A549 (cell line): ENCODE results near the gene NIN. TPM values are rescaled to one million over a fixed set of nuclear protein-coding genes. Genes with fewer than 3 reads are reported as not detected.

ENCODE experiments used
- ATAC-seq, 2 experiments: fragments of 200-7000 bp in 1 of 2; fragments of >200 bp in 1 of 2; cut with Nextera tagmentation in 1 of 2; cut with Tn5 transposase in 1 of 2; 3 replicates each; pipeline versions ENCODE4 v1.8.0 to v1.9.1; 2018 to 2020; ENCODE audit warnings: mild to moderate bottlenecking in 1 of 2, moderate library complexity in 1 of 2
- CTCF ChIA-PET: fragments of 300-600 bp; sonication (Branson Sonifier 250); formaldehyde crosslinking; extraction: SDS; loops from one replicate; lab custom pipeline; 2021; ENCODE audit warnings: antibody characterized with exemption, inconsistent platforms; lab: Yijun Ruan, JAX
- POLR2A ChIA-PET: fragments of 350-600 bp; formaldehyde crosslinking; extraction: SDS; loops from one replicate; lab custom pipeline; 2021; ENCODE audit warnings: antibody characterized with exemption, inconsistent platforms; lab: Yijun Ruan, JAX
- DNase-seq, 2 experiments: peaks; one replicate each; pipeline versions ENCODE4 v3.0.0 to v3.0.0-alpha.2; 2011 to 2016; ENCODE audit warnings: low read depth in 1 of 2, low spot score in 1 of 2
- FAIRE-seq: peaks from 2 replicates; lab custom pipeline; 2011; peaks lifted over from hg19 to GRCh38; lab: Jason Lieb, UNC
- H3K27ac ChIP-seq, 2 experiments: fragments of >200 bp; sonication (Bioruptor Twin); formaldehyde crosslinking; 3 replicates each; pipeline ENCODE4 v1.5.1; 2016 to 2017
- H3K4me1 ChIP-seq: fragments of >200 bp; sonication (Bioruptor Twin); formaldehyde crosslinking; 3 replicates; pipeline ENCODE4 v1.6.1; 2016
- H3K4me2 ChIP-seq: fragments of >200 bp; sonication (Bioruptor Twin); formaldehyde crosslinking; 3 replicates; pipeline ENCODE4 v1.6.1; 2016
- H3K4me3 ChIP-seq: fragments of >200 bp; sonication (Bioruptor Twin); formaldehyde crosslinking; 3 replicates; pipeline ENCODE4 v1.5.1; 2016
- H3K9me3 ChIP-seq: fragments of >200 bp; sonication (Bioruptor Twin); formaldehyde crosslinking; 3 replicates; pipeline ENCODE4 v1.6.1; 2016
- BCL3 ChIP-seq: fragments of >200 bp; sonication (Bioruptor Twin); formaldehyde crosslinking; IDR thresholded peaks from 3 replicates; pipeline ENCODE4 v1.6.1; 2016
- CHD4 ChIP-seq: fragments of 200-600 bp; sonication (generic); IDR thresholded peaks from 2 replicates; pipeline ENCODE4 v1.6.1; 2016; ENCODE audit warnings: antibody characterized with exemption, mild to moderate bottlenecking, borderline replicate concordance
- EHF ChIP-seq: fragments of 250-450 bp; sonication (Bioruptor Pico); IDR thresholded peaks from 2 replicates; pipeline ENCODE4 v1.5.0; 2020; ENCODE audit warnings: mild to moderate bottlenecking
- ELK1 ChIP-seq: fragments of 150-350 bp; IDR thresholded peaks from 2 replicates; pipeline ENCODE4 v1.6.1; 2014; ENCODE audit warnings: low read depth, mild to moderate bottlenecking, low read length
- EP300 ChIP-seq, 2 experiments: fragments of >200 bp; sonication (Bioruptor Twin); formaldehyde crosslinking; IDR thresholded peaks; 2 replicates in 1 of 2; 3 replicates in 1 of 2; pipeline ENCODE4 v1.6.1; 2016 to 2017
- ESRRA ChIP-seq: fragments of 150-350 bp; IDR thresholded peaks from 2 replicates; pipeline ENCODE4 v1.6.1; 2014; ENCODE audit warnings: mild to moderate bottlenecking, low read length, borderline replicate concordance
- FOSB ChIP-seq: fragments of 250-450 bp; sonication (Bioruptor Pico); IDR thresholded peaks from 2 replicates; pipeline ENCODE4 v1.5.0; 2020; ENCODE audit warnings: mild to moderate bottlenecking, moderate library complexity
- FOSL2 ChIP-seq, 2 experiments: fragments of 450-650 bp in 1 of 2; fragments of >200 bp in 1 of 2; sonication (Bioruptor Twin) in 1 of 2; formaldehyde crosslinking; IDR thresholded peaks; 2 replicates each; pipeline versions ENCODE4 v1.5.0 to v1.6.1; 2016 to 2020; ENCODE audit warnings: mild to moderate bottlenecking in 1 of 2, moderate library complexity in 1 of 2
- GATA3 ChIP-seq: IDR thresholded peaks from 2 replicates; pipeline ENCODE4 v1.6.1; 2012; ENCODE audit warnings: borderline replicate concordance
- HES2 ChIP-seq: fragments of >200 bp; sonication (Bioruptor Twin); formaldehyde crosslinking; IDR thresholded peaks from 2 replicates; pipeline ENCODE4 v1.6.1; 2016
- HEYL ChIP-seq: fragments of 250-450 bp; sonication (Bioruptor Pico); IDR thresholded peaks from 2 replicates; pipeline ENCODE4 v1.8.0; 2021; ENCODE audit warnings: mild to moderate bottlenecking, moderate library complexity
- HMGXB4 ChIP-seq: fragments of 250-450 bp; sonication (Bioruptor Pico); IDR thresholded peaks from 2 replicates; pipeline ENCODE4 v1.5.0; 2021; ENCODE audit warnings: mild to moderate bottlenecking, moderate library complexity, borderline replicate concordance
- JUNB ChIP-seq: fragments of >200 bp; sonication (Bioruptor Twin); formaldehyde crosslinking; IDR thresholded peaks from 2 replicates; pipeline ENCODE4 v1.6.1; 2016
- MAFK ChIP-seq: fragments of 450-650 bp; IDR thresholded peaks from 2 replicates; pipeline ENCODE4 v1.6.1; 2014; ENCODE audit not compliant: partially characterized antibody
- MAX ChIP-seq: IDR thresholded peaks from 2 replicates; pipeline ENCODE4 v1.6.1; 2012
- MAZ ChIP-seq: fragments of 150-350 bp; IDR thresholded peaks from 2 replicates; pipeline ENCODE4 v1.6.1; 2014; ENCODE audit warnings: antibody characterized with exemption, low read depth, low read length, borderline replicate concordance
- MYC ChIP-seq: IDR thresholded peaks from 2 replicates; pipeline ENCODE4 v1.6.1; 2012; ENCODE audit warnings: mild to moderate bottlenecking, inconsistent platforms, low read length, improper control_type of control experiment, borderline replicate concordance
- NFE2L2 ChIP-seq: fragments of 150-350 bp; conservative IDR thresholded peaks from 2 replicates; pipeline ENCODE4 v1.6.1; 2014; ENCODE audit warnings: low read length
- NPAS2 ChIP-seq: fragments of 250-450 bp; sonication (Bioruptor Pico); IDR thresholded peaks from 2 replicates; pipeline ENCODE4 v1.8.0; 2022; ENCODE audit warnings: mild to moderate bottlenecking, moderate library complexity, borderline replicate concordance
- NR3C1 ChIP-seq: fragments of >200 bp; sonication (Bioruptor Twin); formaldehyde crosslinking; IDR thresholded peaks from 3 replicates; pipeline ENCODE4 v1.6.1; 2017
- PHF8 ChIP-seq: fragments of 200-600 bp; sonication (generic); IDR thresholded peaks from 2 replicates; pipeline ENCODE4 v1.6.1; 2016; ENCODE audit warnings: low read depth, mild to moderate bottlenecking, antibody characterized with exemption, moderate library complexity, borderline replicate concordance
- POLR2A ChIP-seq: IDR thresholded peaks from 2 replicates; pipeline ENCODE4 v1.6.1; 2012; ENCODE audit warnings: mild to moderate bottlenecking, low read length
- RNF2 ChIP-seq: fragments of 200-600 bp; sonication (generic); IDR thresholded peaks from 2 replicates; pipeline ENCODE4 v1.6.1; 2016; ENCODE audit warnings: low read depth, mild to moderate bottlenecking, antibody characterized with exemption, moderate library complexity, borderline replicate concordance
- SMC3 ChIP-seq: fragments of >200 bp; sonication (Bioruptor Twin); formaldehyde crosslinking; IDR thresholded peaks from 3 replicates; pipeline ENCODE4 v1.6.1; 2018; ENCODE audit warnings: inconsistent platforms
- SREBF2 ChIP-seq: fragments of 450-650 bp; IDR thresholded peaks from 2 replicates; pipeline ENCODE4 v1.6.1; 2014; ENCODE audit warnings: mild to moderate bottlenecking, moderate library complexity
- TP53 ChIP-seq: fragments of 250-450 bp; sonication (Bioruptor Pico); IDR thresholded peaks from 2 replicates; pipeline ENCODE4 v1.5.0; 2021; ENCODE audit warnings: mild to moderate bottlenecking, moderate library complexity
- USF2 ChIP-seq: fragments of 450-650 bp; IDR thresholded peaks from 2 replicates; pipeline ENCODE4 v1.6.1; 2014; ENCODE audit warnings: antibody characterized with exemption
- ZSCAN20 ChIP-seq: fragments of 250-450 bp; sonication (Bioruptor Pico); IDR thresholded peaks from 2 replicates; pipeline ENCODE4 v1.8.0; 2022; ENCODE audit warnings: mild to moderate bottlenecking, moderate library complexity
- WGBS: methylation state at CpG from one replicate; pipeline ENCODE4 v1.1.6; 2017; ENCODE audit errors: missing lambda C conversion rate; 5-methylcytosine and 5-hydroxymethylcytosine counted together
- polyA plus RNA-seq, 4 experiments: library from polyadenylated mRNA; depleted of rRNA in 3 of 4; stranded (reverse); fragments of >200 nt; fragmentation: RNase III in 1 of 4; extraction: RNeasy Plus Mini Kit Qiagen cat#74134 plus additional on column Dnase treatment in 1 of 4; gene quantifications; 2 replicates in 3 of 4; 3 replicates in 1 of 4; pipeline ENCODE4 v1.2.3, GENCODE V29; 2011 to 2017

Gene NIN
- polyA plus RNA-seq, 2 of the 4 experiments (the other 2 are of a cell fraction): 12.4 to 19.5 TPM

- Histone ChIP-seq H3K27ac (no peak overlapping the region), H3K4me3 (no peak overlapping the region), H3K4me1 (peaks cover 9% of the 10 kb centered on the region), H3K9me3 (peaks cover 8% of the 10 kb centered on the region; the same call in 2 of the 3 replicates), H3K4me2 (no peak overlapping the region)
- DNase-seq (no peak), ATAC-seq (no peak), FAIRE-seq (no peak)
- WGBS: 91% methylated on average over 3 of the region's 3 CpGs
- TF ChIP-seq SMC3 (no peak), BCL3 (no peak), NR3C1 (no peak), TP53 (CRISPR knock-in tag) (no peak), CHD4 (no peak), ZSCAN20 (CRISPR knock-in tag) (no peak), FOSL2 (IDR thresholded peaks at IDR 0.05) (no peak), FOSL2 (CRISPR knock-in tag; IDR thresholded peaks at IDR 0.05) (no peak), USF2 (no peak), ESRRA (no peak), NPAS2 (CRISPR knock-in tag) (no peak), MAZ (no peak), POLR2A (no peak)
- POLR2A ChIA-PET: no interaction called here
- CTCF ChIA-PET: no interaction called here
Measured at GRCh38 chr14:50814161-50814560, 16.8 kb downstream of the NIN start.

GRCh38 chr14:50813544-50813863 lies 17.5 kb downstream of the NIN start:
- ATAC-seq (no peak), FAIRE-seq (no peak)
- POLR2A ChIA-PET: no interaction called here

GRCh38 chr14:50812856-50813543 lies 18.0 kb downstream of the NIN start:
- CTCF ChIA-PET: interaction anchor here (1.1 kb wide), 1 partner anchor 9 kb away, joined by 3 read pairs; no protein-coding TSS in a partner anchor

More at GRCh38 chr14:50813544-50813863, 17.5 kb downstream of the NIN start:
- DNase-seq: no peak
- CTCF ChIA-PET: no interaction called here
- TF ChIP-seq MYC (no peak), FOSB (no peak)
- TF ChIP-seq, all 56 proteins: peak for 0
- Histone ChIP-seq H3K9me3 (peaks cover 8% of the 10 kb centered on the region; the same call in 2 of the 3 replicates), H3K27ac (no peak overlapping the region), H3K4me2 (no peak overlapping the region), H3K4me1 (peaks cover 9% of the 10 kb centered on the region), H3K4me3 (no peak overlapping the region)
- 88% methylated on average over 2 of the region's 2 CpGs for WGBS

More at GRCh38 chr14:50812856-50813543, 18.0 kb downstream of the NIN start:
- Histone ChIP-seq H3K4me2 (no peak overlapping the region), H3K4me3 (no peak overlapping the region), H3K27ac (no peak overlapping the region), H3K4me1 (peaks cover 9% of the 10 kb centered on the region), H3K9me3 (peaks cover 8% of the 10 kb centered on the region; the same call in 2 of the 3 replicates)
- ATAC-seq: no peak
- no peak for DNase-seq
- WGBS: 94% methylated on average over 8 of the region's 8 CpGs
- TF ChIP-seq EP300 (IDR thresholded peaks at IDR 0.05) (no peak), BCL3 (no peak), ELK1 (no peak), EHF (no peak), MAX (no peak), RNF2 (no peak), HEYL (no peak), NFE2L2 (no peak), GATA3 (no peak), HMGXB4 (CRISPR knock-in tag) (no peak), MAFK (no peak), PHF8 (no peak), MYC (no peak), HES2 (no peak), TP53 (CRISPR knock-in tag) (no peak), SREBF2 (no peak), JUNB (no peak)
- FAIRE-seq: no peak
- POLR2A ChIA-PET: no interaction called here
